ENCODE results near the gene BMPR2. TPM values are rescaled to one million over a fixed set of nuclear protein-coding genes. Genes with fewer than 3 reads are reported as not detected.
A peak's percentile ranks its signal among the peaks of the same experiment; 100 is the strongest.

Gene BMPR2
- total RNA-seq, 2 experiments from 2014 or later, result 12.8 to 14.6 TPM

DNA sequence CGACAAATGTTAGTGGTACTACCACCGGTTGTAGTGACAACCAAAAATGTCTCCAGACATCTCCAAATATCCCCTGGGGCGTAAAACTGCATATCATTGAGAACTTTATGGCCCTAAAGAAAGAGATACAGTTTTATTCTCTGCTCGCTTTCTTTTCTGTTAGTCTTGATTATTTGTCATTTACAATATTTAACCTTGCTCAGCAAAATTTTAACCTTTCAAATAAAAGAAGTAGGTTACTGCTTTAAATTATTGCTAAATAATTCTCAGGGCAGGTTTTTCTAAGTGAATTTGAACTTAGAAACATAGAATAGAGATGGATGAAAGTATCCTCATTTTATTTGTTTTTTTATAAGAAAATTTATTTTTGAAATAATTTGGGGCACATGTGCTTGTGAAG lies 67.9 kb downstream of the BMPR2 start:
- Mint-ChIP-seq H3K9me3 (no peaks in the 10 kb centered on the region), H3K36me3 (peaks cover 1% of the 10 kb centered on the region), H3K27ac (no peak overlapping the region), H3K27me3 (no peaks in the 10 kb centered on the region), H3K4me1 (peaks cover 5% of the 10 kb centered on the region), H3K4me3 (no peak overlapping the region)
- ATAC-seq (ENCODE audit: low read depth) (no peak), DNase-seq (no peak)
- POLR2A ChIA-PET, result no interaction called here

DNA sequence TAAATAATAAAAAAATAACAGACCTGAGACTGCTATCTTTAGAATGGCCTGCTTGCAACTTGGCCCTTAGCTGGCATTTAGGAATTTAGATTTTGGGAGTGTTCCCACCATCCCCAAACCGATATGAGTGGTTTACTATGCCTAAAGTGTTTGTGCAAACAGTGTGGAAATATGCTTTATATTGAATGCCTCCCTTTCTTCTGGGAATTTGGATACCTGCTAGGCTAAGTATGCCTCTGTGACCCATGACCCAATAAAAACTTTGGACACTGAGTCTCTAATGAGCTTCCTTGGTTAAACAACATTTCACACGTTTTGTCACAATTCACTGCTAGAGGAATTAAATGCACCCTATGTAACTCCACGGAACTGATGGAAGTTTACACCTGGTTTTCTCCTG lies 73.2 kb downstream of the BMPR2 start:
- H3K27me3 Mint-ChIP-seq, result no peaks in the 10 kb centered on the region
- H3K36me3 Mint-ChIP-seq, result no peaks in the 10 kb centered on the region
- no peak overlapping the region for H3K4me3 Mint-ChIP-seq
- DNase-seq, result no peak
- POLR2A ChIA-PET, result no interaction called here
- no peaks in the 10 kb centered on the region for H3K4me1 Mint-ChIP-seq
- H3K27ac Mint-ChIP-seq, result no peak overlapping the region
- H3K9me3 Mint-ChIP-seq, result no peaks in the 10 kb centered on the region
- no peak for ATAC-seq (ENCODE audit: low read depth)

DNA sequence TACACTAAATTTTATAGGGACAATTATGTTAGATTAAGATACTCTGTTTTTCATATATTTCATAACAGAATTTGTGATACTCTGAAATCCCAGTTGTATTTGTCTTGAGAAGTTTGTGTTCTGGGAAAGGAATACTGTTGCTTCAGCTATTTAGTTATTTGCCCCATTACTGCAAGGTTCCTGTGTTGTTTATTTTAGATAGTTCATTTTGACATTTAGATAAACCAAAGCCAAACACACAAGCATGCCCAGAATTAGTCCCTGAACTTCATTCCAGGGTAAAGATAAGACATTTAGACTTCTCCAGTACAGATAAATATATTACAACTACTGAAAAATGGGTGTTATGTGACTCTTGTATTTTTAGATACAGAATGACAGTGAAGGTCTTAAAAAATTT lies 74.7 kb downstream of the BMPR2 start:
- Mint-ChIP-seq H3K27me3 (no peaks in the 10 kb centered on the region), H3K27ac (no peak overlapping the region), H3K4me3 (no peak overlapping the region), H3K4me1 (no peaks in the 10 kb centered on the region), H3K9me3 (no peaks in the 10 kb centered on the region), H3K36me3 (no peaks in the 10 kb centered on the region)
- POLR2A ChIA-PET, result no interaction called here
- ATAC-seq (ENCODE audit: low read depth) (no peak), DNase-seq (no peak)

DNA sequence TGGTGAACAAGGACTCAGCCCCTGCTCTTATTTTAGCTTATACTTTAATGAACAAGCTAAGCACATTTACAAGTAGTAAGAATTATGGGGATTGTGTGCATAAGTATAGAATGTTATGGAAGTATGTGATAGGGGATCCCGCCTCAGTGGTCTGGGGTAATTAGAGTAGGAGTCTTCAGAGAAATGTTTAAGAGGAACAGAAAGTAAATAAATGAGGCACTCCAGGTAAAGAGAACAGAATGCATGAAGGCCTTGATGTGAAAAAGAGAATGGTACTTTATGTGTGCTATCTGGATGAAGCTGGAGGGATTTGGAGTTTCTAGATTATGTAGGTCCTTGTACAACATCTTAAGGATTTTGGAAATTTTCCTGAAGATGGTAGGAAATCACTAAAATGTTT lies 76.6 kb downstream of the BMPR2 start:
- Mint-ChIP-seq H3K4me3 (no peak overlapping the region), H3K4me1 (no peaks in the 10 kb centered on the region), H3K27me3 (no peaks in the 10 kb centered on the region), H3K27ac (no peak overlapping the region), H3K9me3 (no peaks in the 10 kb centered on the region), H3K36me3 (no peaks in the 10 kb centered on the region)
- ATAC-seq (ENCODE audit: low read depth), result no peak
- no peak for DNase-seq
- POLR2A ChIA-PET, result no interaction called here

DNA sequence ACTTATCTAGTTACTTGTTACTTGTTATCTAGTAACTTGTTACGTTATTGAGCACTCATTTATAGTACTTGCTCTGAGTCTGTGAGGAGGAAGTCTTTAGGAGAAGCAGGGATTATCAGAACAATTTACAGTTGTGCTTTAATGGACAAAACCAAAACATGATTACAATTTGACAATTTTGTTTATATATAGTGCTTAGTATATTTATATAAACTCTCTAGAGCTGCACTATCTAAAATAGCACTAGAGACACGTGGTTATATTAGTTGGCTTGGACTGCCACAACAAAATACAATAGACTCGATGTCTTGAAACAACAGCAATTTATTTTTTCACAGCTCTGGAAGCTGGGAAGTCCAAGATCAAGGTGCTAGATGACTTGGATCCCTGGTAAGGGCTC lies 78.4 kb downstream of the BMPR2 start:
- DNase-seq (no peak), ATAC-seq (ENCODE audit: low read depth) (no peak)
- Mint-ChIP-seq H3K4me1 (no peaks in the 10 kb centered on the region), H3K27ac (no peak overlapping the region), H3K27me3 (no peaks in the 10 kb centered on the region), H3K4me3 (no peak overlapping the region), H3K36me3 (no peaks in the 10 kb centered on the region), H3K9me3 (no peaks in the 10 kb centered on the region)
- POLR2A ChIA-PET, result no interaction called here

DNA sequence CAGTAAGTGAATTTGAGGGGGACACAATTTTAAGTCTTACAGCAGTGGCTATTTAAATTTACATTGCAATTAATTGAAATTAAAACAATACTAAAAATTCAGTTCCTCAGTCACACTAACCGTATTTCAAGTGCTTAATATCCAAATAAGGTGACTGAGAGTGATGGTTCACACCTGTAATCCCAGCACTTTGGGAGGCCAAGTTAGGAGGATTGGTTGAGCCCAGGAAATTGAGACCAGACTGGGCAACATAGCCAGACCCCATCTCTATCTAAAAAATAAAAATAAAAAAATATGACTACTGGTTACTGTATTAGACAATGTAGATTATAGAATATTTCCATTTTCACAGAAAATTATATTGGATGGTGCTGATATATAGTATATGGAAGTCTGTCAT lies 79.0 kb downstream of the BMPR2 start:
- POLR2A ChIA-PET, result no interaction called here
- Mint-ChIP-seq H3K4me3 (no peak overlapping the region), H3K27me3 (no peaks in the 10 kb centered on the region), H3K36me3 (no peaks in the 10 kb centered on the region), H3K4me1 (no peaks in the 10 kb centered on the region), H3K27ac (no peak overlapping the region), H3K9me3 (peaks cover 1% of the 10 kb centered on the region)
- ATAC-seq (ENCODE audit: low read depth) (no peak), DNase-seq (no peak)

DNA sequence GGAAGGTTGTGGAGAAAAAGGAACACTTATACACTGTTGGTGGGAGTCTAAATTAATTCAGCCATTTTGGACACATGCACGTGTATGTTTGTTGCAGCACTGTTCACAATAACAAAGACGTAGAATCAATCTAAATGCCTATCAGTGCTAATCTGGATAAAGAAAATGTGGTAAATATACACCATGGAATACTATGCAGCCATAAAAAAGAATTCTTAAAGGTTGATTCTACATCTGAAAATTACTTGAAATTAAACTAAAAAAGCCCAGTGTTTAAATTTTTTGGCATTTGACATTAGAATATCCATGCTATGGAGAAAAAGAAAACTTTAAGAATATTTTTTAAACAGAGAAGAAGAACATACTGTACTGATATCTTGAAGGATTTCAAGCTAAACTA lies 84.0 kb downstream of the BMPR2 start:
- no peak for DNase-seq

DNA sequence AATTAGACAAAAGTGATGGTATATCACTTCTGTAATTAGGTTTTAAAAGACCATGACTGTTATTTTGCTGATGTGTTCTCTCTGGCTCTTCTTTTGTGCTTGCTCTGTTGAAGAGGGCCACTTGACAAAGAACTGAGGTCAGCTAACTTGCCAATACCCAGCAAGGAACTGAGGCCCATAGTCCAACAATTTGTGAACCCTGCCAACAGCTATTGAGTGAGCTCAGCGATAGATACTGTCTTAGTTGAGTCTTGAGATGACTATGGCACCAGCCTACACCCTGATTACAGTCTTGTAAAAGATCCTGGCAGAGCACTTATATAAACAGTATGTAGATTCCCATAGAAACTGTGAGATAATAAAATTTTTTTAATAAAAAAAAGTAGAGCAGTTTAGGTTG lies 103.0 kb downstream of the BMPR2 start:
- POLR2A ChIA-PET, result interaction anchor here (0.8 kb wide), 1 partner anchor 10 kb away, joined by 3 read pairs; no protein-coding TSS in a partner anchor
- Mint-ChIP-seq H3K9me3 (peaks cover 3% of the 10 kb centered on the region), H3K4me3 (no peak overlapping the region), H3K27ac (no peak overlapping the region), H3K36me3 (peaks cover 12% of the 10 kb centered on the region), H3K27me3 (no peaks in the 10 kb centered on the region), H3K4me1 (peaks cover 3% of the 10 kb centered on the region)
- ATAC-seq (ENCODE audit: low read depth) (no peak), DNase-seq (no peak)

More for the DNA sequence above, 84.0 kb downstream of the BMPR2 start:
- peaks cover 1% of the 10 kb centered on the region for H3K9me3 Mint-ChIP-seq
- no peaks in the 10 kb centered on the region for H3K36me3 Mint-ChIP-seq
- H3K27ac Mint-ChIP-seq, result no peak overlapping the region
- H3K4me1 Mint-ChIP-seq, result no peaks in the 10 kb centered on the region
- no peak for ATAC-seq (ENCODE audit: low read depth)
- POLR2A ChIA-PET, result no interaction called here
- H3K27me3 Mint-ChIP-seq, result peaks cover 2% of the 10 kb centered on the region
- no peak overlapping the region for H3K4me3 Mint-ChIP-seq

DNA sequence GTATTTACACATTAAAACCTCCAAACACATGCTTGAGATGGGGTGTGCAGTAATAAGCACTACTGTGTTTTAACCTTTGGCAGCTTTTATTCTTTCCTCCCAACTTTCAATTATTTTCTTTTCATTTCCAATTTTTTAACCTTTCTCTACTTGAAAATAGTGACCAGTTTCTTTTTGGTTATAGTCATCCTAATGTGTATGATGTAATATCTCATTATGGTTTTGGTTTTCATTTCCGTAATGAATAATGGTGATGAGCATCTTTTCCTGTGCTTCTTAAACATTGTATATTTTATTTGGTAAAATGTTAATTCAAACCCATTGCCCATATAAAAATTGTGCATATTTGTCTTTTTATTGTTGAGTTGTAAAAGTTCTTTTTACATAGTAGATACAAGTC lies 103.5 kb downstream of the BMPR2 start:
- peaks cover 3% of the 10 kb centered on the region for H3K4me1 Mint-ChIP-seq
- peaks cover 12% of the 10 kb centered on the region for H3K36me3 Mint-ChIP-seq
- H3K27ac Mint-ChIP-seq, result peak overlapping the region; percentile 7
- ATAC-seq (ENCODE audit: low read depth), result no peak
- DNase-seq, result no peak
- no peak overlapping the region for H3K4me3 Mint-ChIP-seq
- H3K27me3 Mint-ChIP-seq, result no peaks in the 10 kb centered on the region
- H3K9me3 Mint-ChIP-seq, result peaks cover 3% of the 10 kb centered on the region
- POLR2A ChIA-PET, result interaction anchor here (0.8 kb wide), 1 partner anchor 11 kb away, joined by 3 read pairs; no protein-coding TSS in a partner anchor

DNA sequence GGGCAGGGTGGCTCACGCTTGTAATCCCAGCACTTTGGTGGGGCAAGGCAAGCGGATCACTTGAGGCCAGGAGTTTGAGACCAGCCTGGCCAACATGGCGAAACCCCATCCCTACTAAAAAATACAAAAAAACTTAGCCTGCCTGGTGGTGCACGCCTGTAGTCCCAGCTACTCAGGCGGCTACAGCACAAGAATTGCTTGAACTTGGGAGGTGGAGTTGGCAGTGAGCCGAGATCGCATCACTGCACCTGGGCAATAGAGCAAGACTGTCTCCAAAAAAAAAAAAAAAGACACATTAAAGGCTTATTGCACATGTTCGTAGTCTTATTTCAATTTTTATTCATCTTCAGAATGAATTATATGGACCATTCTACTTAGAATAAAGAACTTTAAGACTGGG lies 110.2 kb downstream of the BMPR2 start:
- no peak for DNase-seq
- peaks cover 5% of the 10 kb centered on the region for H3K36me3 Mint-ChIP-seq
- ATAC-seq (ENCODE audit: low read depth), result no peak
- H3K4me3 Mint-ChIP-seq, result no peak overlapping the region
- H3K27ac Mint-ChIP-seq, result no peak overlapping the region
- POLR2A ChIA-PET, result no interaction called here
- no peaks in the 10 kb centered on the region for H3K27me3 Mint-ChIP-seq
- peaks cover 3% of the 10 kb centered on the region for H3K9me3 Mint-ChIP-seq
- no peaks in the 10 kb centered on the region for H3K4me1 Mint-ChIP-seq

DNA sequence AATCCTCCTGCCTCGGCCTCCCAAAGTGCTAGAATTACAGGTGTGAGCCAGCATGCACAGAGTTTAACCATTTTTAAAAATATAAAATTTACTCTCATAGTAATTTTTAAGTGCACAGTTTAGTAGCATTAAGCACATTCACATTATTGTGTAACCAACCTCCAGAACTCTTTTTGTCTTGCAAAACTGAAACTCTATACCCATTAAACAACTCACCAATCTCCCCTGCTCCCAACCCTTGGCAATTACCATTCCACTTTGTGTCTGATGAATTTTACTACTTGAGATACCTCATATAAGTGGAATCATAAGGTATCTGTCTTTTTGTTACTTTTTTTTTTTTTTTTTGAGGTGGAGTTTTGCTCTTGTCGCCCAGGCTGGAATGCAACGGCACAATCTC lies 112.5 kb downstream of the BMPR2 start:
- DNase-seq, result no peak
- H3K4me1 Mint-ChIP-seq, result no peaks in the 10 kb centered on the region
- no peaks in the 10 kb centered on the region for H3K27me3 Mint-ChIP-seq
- H3K27ac Mint-ChIP-seq, result no peak overlapping the region
- no peaks in the 10 kb centered on the region for H3K9me3 Mint-ChIP-seq
- H3K36me3 Mint-ChIP-seq, result no peaks in the 10 kb centered on the region
- POLR2A ChIA-PET, result no interaction called here
- no peak overlapping the region for H3K4me3 Mint-ChIP-seq
- no peak for ATAC-seq (ENCODE audit: low read depth)

DNA sequence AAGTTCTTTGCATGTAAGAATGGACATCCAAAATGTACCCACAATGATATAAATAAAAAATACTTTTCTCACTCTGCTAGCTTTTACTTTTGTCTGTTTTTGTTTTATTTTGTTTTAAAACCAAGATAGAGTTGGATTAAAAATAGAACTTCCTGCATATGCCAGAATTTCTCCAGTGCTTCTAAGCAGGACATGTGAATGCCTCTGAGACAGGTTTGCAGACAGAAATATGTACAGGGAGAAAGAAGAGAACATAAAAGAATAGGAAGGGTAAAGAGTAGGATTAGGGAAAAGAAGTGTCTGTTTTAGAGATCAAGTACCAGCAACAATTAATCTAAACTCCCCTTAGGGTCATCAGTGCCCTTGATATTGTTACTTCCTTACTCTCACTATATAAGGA lies 114.4 kb downstream of the BMPR2 start:
- Mint-ChIP-seq H3K9me3 (no peaks in the 10 kb centered on the region), H3K4me1 (no peaks in the 10 kb centered on the region), H3K27ac (no peak overlapping the region), H3K27me3 (no peaks in the 10 kb centered on the region), H3K4me3 (no peak overlapping the region), H3K36me3 (no peaks in the 10 kb centered on the region)
- DNase-seq (no peak), ATAC-seq (ENCODE audit: low read depth) (no peak)
- POLR2A ChIA-PET, result no interaction called here

DNA sequence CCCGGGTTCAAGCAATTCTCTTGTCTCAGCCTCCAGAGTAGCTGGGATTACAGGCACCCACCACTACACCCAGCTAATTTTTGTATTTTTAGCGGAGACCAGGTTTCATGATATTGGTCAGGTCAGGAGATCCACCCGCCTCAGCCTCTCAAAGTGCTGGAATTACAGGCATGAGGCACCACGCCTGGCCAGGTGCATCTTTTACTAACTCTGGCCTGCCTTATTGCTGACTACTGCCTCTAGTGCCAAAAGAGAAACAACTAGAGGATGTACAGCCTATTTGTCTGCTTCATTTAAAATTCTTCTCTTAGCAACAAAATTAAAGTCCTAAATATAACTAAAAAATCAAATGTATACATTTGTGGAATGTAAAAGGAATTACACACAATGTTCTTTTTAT lies 115.4 kb downstream of the BMPR2 start:
- Mint-ChIP-seq H3K4me1 (no peaks in the 10 kb centered on the region), H3K36me3 (no peaks in the 10 kb centered on the region), H3K27me3 (no peaks in the 10 kb centered on the region), H3K4me3 (no peak overlapping the region), H3K9me3 (no peaks in the 10 kb centered on the region), H3K27ac (no peak overlapping the region)
- POLR2A ChIA-PET, result no interaction called here
- DNase-seq (no peak), ATAC-seq (ENCODE audit: low read depth) (no peak)

DNA sequence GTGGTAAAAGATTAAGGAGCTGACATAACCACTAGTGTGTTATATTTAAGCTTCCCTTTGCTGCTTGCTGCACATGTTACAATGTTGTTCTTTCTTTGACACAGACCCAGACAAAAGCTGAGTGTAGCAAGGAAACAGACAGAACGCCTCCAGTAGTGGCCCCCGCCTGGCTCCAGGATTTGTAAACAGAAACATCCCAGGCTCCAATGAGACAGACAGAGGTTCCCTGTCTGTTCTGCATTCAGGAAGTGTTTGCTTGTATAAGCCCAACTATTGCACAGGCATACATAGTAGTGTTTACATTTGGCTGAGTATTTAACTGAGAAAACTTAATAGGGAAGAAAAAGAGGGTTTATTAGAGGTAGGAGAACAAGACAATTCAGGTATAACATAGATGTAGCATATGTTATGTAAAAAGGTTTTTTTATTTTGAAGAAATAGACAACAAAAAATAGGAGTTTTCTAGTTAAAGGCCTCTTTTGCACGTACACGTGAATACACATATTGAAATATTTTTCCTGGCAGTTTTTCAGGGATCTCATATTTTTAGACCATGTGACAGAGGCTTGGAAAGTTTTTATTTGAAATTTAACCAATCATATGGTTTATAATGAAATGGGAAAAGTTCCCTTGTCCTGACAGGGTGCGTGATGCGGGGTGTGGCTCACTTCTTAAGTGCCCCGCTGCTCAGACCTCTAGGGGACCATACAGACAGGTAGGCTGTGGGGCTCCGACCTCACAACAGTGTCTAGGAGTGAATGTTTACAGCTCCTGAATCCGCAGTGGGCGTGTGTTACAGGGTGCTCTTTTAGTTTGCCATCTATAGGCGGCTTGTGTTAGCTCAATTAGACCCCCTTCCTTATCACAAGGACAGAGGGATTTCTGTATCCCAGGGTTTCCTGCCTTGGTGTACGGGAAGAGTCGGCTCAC lies 118.4 kb downstream of the BMPR2 start:
- Mint-ChIP-seq H3K4me3 (no peak overlapping the region), H3K9me3 (no peaks in the 10 kb centered on the region), H3K27me3 (no peaks in the 10 kb centered on the region), H3K36me3 (no peaks in the 10 kb centered on the region), H3K4me1 (no peaks in the 10 kb centered on the region), H3K27ac (no peak overlapping the region)
- ATAC-seq (ENCODE audit: low read depth) (no peak), DNase-seq (no peak)
- POLR2A ChIA-PET, result no interaction called here
